ENCODE results near the gene ZFYVE21. TPM values are rescaled to one million over a fixed set of nuclear protein-coding genes. Genes with fewer than 3 reads are reported as not detected.

Gene ZFYVE21
- total RNA-seq, 1 experiment from 2014 or later, result 93.3 TPM

DNA sequence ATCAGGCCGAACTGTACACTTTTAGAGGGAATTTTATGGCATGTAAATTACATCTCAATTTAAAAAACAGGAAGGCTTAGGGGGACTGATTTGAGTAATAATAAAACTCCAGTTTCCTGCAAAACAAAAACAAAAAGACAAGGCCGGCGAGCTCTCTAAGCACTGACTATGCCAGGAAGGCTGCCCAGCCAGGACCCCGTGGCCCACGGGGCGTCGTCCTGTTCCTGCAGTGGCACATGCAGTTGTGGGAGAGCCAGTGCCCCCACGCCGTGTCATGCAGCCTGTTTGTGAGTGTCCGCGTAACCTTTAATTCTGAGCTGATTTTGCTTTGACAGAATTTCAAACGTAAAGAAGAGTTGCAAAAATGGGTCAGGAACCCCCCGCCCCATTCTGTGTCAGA is 10.9 kb upstream of the ZFYVE21 start:
- Histone ChIP-seq H3K27ac (peak overlapping the region; percentile 44), H3K9me3 (ENCODE audit: insufficient read depth, low read depth) (no peaks in the 10 kb centered on the region), H3K4me1 (replicated peaks; ENCODE audit: insufficient read depth) (peaks cover 19% of the 10 kb centered on the region), H4K20me1 (ENCODE audit: insufficient read depth) (0 out of 2 replicates have a peak, but pooled peaks cover 7% of the 10 kb centered on the region), H2AFZ (no peak overlapping the region), H3F3A (ENCODE audit: insufficient read depth, low read depth) (peaks cover 51% of the 10 kb centered on the region), H3K4me2 (peak overlapping the region; percentile 66), H3K9me2 (ENCODE audit: insufficient read depth) (no peaks in the 10 kb centered on the region), H3K79me2 (ENCODE audit: low read depth) (no peaks in the 10 kb centered on the region), H3K4me3 (no peak overlapping the region), H3K36me3 (ENCODE audit: low read depth) (peaks cover 16% of the 10 kb centered on the region; the same call in 1 of the 2 replicates), H3K27me3 (ENCODE audit: insufficient read depth, low read depth) (no peaks in the 10 kb centered on the region)
- intact Hi-C loops (cut with micrococcal nuclease; ENCODE audit: unreplicated experiment), result loop anchor here (1.0 to 5.0 kb wide), 4 partner anchors 11 to 142 kb away; partner anchors contain the start of genes BAG5, COA8, KLC1 and XRCC3
- no peak for TF ChIP-seq EZH2 (IDR thresholded peaks at IDR 0.05; ENCODE audit: low read depth)
- TF ChIP-seq, protein P1, sequence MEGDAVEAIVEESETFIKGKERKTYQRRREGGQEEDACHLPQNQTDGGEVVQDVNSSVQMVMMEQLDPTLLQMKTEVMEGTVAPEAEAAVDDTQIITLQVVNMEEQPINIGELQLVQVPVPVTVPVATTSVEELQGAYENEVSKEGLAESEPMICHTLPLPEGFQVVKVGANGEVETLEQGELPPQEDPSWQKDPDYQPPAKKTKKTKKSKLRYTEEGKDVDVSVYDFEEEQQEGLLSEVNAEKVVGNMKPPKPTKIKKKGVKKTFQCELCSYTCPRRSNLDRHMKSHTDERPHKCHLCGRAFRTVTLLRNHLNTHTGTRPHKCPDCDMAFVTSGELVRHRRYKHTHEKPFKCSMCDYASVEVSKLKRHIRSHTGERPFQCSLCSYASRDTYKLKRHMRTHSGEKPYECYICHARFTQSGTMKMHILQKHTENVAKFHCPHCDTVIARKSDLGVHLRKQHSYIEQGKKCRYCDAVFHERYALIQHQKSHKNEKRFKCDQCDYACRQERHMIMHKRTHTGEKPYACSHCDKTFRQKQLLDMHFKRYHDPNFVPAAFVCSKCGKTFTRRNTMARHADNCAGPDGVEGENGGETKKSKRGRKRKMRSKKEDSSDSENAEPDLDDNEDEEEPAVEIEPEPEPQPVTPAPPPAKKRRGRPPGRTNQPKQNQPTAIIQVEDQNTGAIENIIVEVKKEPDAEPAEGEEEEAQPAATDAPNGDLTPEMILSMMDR (conservative IDR thresholded peaks at IDR 0.05), result no peak
- DNase-seq, result no peak
- CTCF ChIA-PET, result interaction anchor here (0.9 to 2.0 kb wide), 2 partner anchors 11 to 105 kb away, joined by 5 to 6 read pairs; partner anchors contain the start of gene ZFYVE21
- POLR2A ChIA-PET (ENCODE audit: unreplicated experiment), result interaction anchor here (0.8 kb wide), 1 partner anchor 11 kb away, joined by 4 read pairs; the partner anchor contains the start of genes XRCC3 and ZFYVE21
- BruUV-seq (replicated peaks), result TSS peak; percentile 26

DNA sequence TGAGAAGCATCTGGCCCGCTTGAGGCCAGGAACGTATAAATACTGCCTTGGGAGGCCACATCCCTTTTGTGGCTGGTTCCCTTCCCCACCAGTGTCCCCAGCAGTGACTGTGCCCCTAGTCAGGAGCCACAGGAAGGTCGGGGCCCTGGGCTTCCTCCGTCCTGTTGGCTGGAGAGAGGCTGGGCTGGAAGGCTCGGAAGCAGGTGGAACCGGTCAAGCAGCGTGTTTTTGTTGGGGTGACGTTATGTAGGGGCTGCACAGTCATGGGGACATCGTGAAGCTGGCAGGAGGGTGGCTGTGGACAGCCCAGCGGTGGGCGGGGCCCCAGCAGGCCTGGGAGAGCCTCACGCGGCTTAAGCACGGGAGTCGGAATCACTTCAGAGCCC is 10.5 kb upstream of the ZFYVE21 start:
- TF ChIP-seq, protein P1 (conservative IDR thresholded peaks at IDR 0.05), result no peak
- TF ChIP-seq EZH2 (IDR thresholded peaks at IDR 0.05; ENCODE audit: low read depth), result no peak
- peaks cover 19% of the 10 kb centered on the region for H3K4me1 ChIP-seq (replicated peaks; ENCODE audit: insufficient read depth)
- no peaks in the 10 kb centered on the region for H3K27me3 ChIP-seq (ENCODE audit: insufficient read depth, low read depth)
- H4K20me1 ChIP-seq (ENCODE audit: insufficient read depth), result 0 out of 2 replicates have a peak, but pooled peaks cover 5% of the 10 kb centered on the region
- peaks cover 53% of the 10 kb centered on the region for H3F3A ChIP-seq (ENCODE audit: insufficient read depth, low read depth)
- no peaks in the 10 kb centered on the region for H3K9me2 ChIP-seq (ENCODE audit: insufficient read depth)
- ChIA-PET CTCF (interaction anchor here (0.7 to 2.0 kb wide), 2 partner anchors 11 to 31 kb away, joined by 3 to 6 read pairs; partner anchors contain the start of gene ZFYVE21), POLR2A (ENCODE audit: unreplicated experiment) (interaction anchor here (0.5 to 0.8 kb wide), 3 partner anchors 10 to 589 kb away, joined by 4 to 19 read pairs (median 6); partner anchors contain the start of genes XRCC3 and ZFYVE21)
- peaks cover 20% of the 10 kb centered on the region; the same call in 1 of the 2 replicates for H3K36me3 ChIP-seq (ENCODE audit: low read depth)
- DNase-seq, result peak; percentile 99 to 100
- intact Hi-C loops (cut with micrococcal nuclease; ENCODE audit: unreplicated experiment), result loop anchor here (1.0 to 5.0 kb wide), 4 partner anchors 10 to 143 kb away; partner anchors contain the start of genes BAG5, COA8, KLC1 and XRCC3
- H2AFZ ChIP-seq, result no peak overlapping the region
- no peaks in the 10 kb centered on the region for H3K9me3 ChIP-seq (ENCODE audit: insufficient read depth, low read depth)
- peak overlapping the region; percentile 44 for H3K27ac ChIP-seq
- no peak overlapping the region; the same call in 1 of the 2 replicates for H3K4me3 ChIP-seq
- no peaks in the 10 kb centered on the region for H3K79me2 ChIP-seq (ENCODE audit: low read depth)
- peak overlapping the region; percentile 66 for H3K4me2 ChIP-seq
- BruUV-seq (replicated peaks), result no TSS peak

DNA sequence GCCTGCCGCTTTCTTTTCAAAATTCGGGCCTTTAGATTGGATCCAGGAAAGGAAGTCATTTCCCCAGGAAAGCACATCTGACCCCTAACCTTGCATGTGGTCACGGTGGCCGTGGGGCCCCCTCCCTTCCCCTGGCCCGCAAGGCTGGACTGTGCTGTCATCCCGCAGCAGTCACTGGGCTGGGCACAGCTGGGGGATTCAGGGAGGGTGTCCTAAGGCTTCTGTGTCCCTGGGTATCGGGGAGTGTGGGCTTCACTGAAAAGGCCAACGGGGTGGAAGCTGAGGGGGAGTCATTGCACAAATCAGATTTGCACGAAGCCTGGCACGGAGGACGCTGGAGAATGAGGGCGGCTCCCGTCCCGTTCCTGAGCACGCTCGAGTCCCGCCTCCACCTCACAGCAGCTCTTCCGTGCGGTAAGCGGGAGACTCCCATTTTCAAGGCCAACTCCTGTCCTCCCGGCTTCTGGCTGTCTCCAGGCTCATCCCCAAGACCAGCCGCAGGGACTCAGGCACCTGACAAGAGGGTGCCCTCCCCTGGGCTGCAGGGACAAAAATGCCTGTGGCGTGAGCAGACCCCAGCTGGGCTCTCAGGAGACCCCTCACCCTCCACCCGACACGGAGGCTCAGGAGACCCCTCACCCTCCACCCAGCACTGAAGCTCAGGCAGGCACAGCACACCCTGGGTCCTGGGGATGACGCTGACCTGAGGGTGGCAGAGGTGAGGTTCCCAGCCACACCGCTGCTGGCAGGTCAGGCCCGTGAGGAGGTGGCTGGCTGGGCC is 9.9 kb upstream of the ZFYVE21 start:
- Histone ChIP-seq H3K4me1 (replicated peaks; ENCODE audit: insufficient read depth) (peaks cover 20% of the 10 kb centered on the region), H3K27me3 (ENCODE audit: insufficient read depth, low read depth) (no peaks in the 10 kb centered on the region), H3F3A (ENCODE audit: insufficient read depth, low read depth) (peaks cover 58% of the 10 kb centered on the region), H3K36me3 (ENCODE audit: low read depth) (peaks cover 21% of the 10 kb centered on the region; the same call in 1 of the 2 replicates), H3K4me2 (peak overlapping the region; percentile 66), H3K27ac (peak overlapping the region; percentile 44), H3K4me3 (no peak overlapping the region; the same call in 1 of the 2 replicates), H3K9me3 (ENCODE audit: insufficient read depth, low read depth) (no peaks in the 10 kb centered on the region), H3K9me2 (ENCODE audit: insufficient read depth) (no peaks in the 10 kb centered on the region), H4K20me1 (ENCODE audit: insufficient read depth) (0 out of 2 replicates have a peak, but pooled peaks cover 5% of the 10 kb centered on the region), H3K79me2 (ENCODE audit: low read depth) (no peaks in the 10 kb centered on the region), H2AFZ (no peak overlapping the region)
- BruUV-seq (replicated peaks), result no TSS peak
- DNase-seq, result no peak
- CTCF ChIA-PET, result interaction anchor here (0.7 to 2.0 kb wide), 2 partner anchors 10 to 31 kb away, joined by 3 to 6 read pairs; partner anchors contain the start of gene ZFYVE21
- POLR2A ChIA-PET (ENCODE audit: unreplicated experiment), result interaction anchor here (0.5 to 0.8 kb wide), 3 partner anchors 10 to 589 kb away, joined by 4 to 19 read pairs (median 6); partner anchors contain the start of genes XRCC3 and ZFYVE21
- intact Hi-C loops (cut with micrococcal nuclease; ENCODE audit: unreplicated experiment), result loop anchor here (1.0 to 5.0 kb wide), 4 partner anchors 10 to 143 kb away; partner anchors contain the start of genes BAG5, COA8, KLC1 and XRCC3
- TF ChIP-seq, protein P1 (conservative IDR thresholded peaks at IDR 0.05), result no peak
- TF ChIP-seq EZH2 (IDR thresholded peaks at IDR 0.05; ENCODE audit: low read depth), result no peak
